ENCODE results near the gene OR5AU1.

Gene OR5AU1

DNA sequence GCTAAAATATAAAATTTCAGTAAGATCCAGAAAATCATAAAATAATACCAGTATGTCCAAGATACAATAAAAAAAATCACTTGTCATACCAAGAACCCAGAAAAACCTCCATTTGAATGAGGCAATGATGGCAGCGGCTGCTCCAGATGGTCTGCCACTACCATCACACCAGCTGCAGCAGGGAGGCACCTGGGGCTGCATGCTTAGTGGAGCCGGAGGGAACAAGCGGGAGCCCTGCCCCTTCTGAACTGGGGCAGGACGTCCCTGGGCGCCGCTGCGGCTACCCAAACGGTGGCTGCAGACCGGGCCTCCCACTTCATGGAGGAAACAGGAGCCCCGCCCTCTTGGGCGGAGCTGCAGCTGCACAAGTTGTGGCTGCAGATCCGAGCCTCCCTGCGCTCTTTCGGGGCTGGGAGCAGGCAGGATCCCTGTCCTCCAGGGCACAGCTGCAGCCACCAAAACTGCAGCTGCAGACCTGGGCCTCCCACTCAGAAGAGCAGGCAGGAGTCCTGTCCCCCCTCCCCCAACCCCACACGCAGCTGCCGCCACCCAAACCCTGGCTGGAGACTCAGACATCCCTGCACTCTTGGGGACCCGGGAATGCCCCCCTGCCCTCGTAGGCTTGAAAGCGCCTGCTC, 36.1 kb upstream of the OR5AU1 start:
- H3K4me3 ChIP-seq (IDR thresholded peaks at IDR 0.05; ENCODE audit: insufficient read depth, low read depth, low read length), result no peak overlapping the region
- H3K9ac ChIP-seq, result peak overlapping the region; percentile 52; the same call in 1 of the 2 replicates
- no peaks in the 10 kb centered on the region for H3K27me3 ChIP-seq (ENCODE audit: insufficient read depth, low read depth)
- no peaks in the 10 kb centered on the region for H3K36me3 ChIP-seq (ENCODE audit: insufficient read depth)
- H3K27ac ChIP-seq, result peak overlapping the region; percentile 77
- no peaks in the 10 kb centered on the region for H4K20me1 ChIP-seq (ENCODE audit: insufficient read depth)
- peaks cover 19% of the 10 kb centered on the region for H3K4me1 ChIP-seq (ENCODE audit: low read depth, poor library complexity, severe bottlenecking)
- TF ChIP-seq, protein P1, sequence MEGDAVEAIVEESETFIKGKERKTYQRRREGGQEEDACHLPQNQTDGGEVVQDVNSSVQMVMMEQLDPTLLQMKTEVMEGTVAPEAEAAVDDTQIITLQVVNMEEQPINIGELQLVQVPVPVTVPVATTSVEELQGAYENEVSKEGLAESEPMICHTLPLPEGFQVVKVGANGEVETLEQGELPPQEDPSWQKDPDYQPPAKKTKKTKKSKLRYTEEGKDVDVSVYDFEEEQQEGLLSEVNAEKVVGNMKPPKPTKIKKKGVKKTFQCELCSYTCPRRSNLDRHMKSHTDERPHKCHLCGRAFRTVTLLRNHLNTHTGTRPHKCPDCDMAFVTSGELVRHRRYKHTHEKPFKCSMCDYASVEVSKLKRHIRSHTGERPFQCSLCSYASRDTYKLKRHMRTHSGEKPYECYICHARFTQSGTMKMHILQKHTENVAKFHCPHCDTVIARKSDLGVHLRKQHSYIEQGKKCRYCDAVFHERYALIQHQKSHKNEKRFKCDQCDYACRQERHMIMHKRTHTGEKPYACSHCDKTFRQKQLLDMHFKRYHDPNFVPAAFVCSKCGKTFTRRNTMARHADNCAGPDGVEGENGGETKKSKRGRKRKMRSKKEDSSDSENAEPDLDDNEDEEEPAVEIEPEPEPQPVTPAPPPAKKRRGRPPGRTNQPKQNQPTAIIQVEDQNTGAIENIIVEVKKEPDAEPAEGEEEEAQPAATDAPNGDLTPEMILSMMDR (conservative IDR thresholded peaks at IDR 0.05; ENCODE audit: low read depth, low read length), result no peak
- H3K79me2 ChIP-seq (ENCODE audit: insufficient read depth, low read depth), result no peaks in the 10 kb centered on the region
- H2AFZ ChIP-seq (ENCODE audit: low read depth), result peak overlapping the region; percentile 67
- peak overlapping the region; percentile 68 for H3K4me2 ChIP-seq

DNA sequence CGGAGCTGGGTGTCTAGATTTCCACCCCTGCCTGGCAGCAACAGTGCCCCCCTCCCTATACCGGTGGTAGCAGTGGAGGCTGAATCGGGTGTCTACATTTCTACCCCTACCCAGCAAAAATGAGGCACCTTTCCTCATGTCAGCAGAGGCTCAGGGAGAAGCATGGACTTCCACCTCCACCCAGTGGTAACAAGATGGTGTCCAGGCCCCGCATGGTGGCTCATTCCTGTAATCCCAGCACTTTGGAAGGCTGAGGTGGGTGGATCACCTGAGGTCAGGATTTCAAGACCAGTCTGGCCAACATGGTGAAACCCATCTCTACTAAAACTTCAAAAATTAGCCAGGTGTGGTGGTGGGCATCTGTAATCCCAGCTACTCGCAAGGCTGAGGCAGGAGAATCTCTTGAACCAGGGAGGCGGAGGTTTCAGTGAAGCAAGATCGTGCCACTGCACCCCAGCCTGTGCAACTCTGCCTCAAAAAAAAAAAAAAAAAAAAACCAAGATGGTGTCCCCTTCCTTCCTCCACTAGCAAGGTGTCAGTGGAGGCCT, 35.5 kb upstream of the OR5AU1 start:
- Histone ChIP-seq H3K4me2 (peak overlapping the region; percentile 68; the same call in 1 of the 2 replicates), H3K9ac (peak overlapping the region; percentile 52; the same call in 1 of the 2 replicates), H4K20me1 (ENCODE audit: insufficient read depth) (no peaks in the 10 kb centered on the region), H3K36me3 (ENCODE audit: insufficient read depth) (no peaks in the 10 kb centered on the region), H3K27me3 (ENCODE audit: insufficient read depth, low read depth) (no peaks in the 10 kb centered on the region), H3K4me3 (IDR thresholded peaks at IDR 0.05; ENCODE audit: insufficient read depth, low read depth, low read length) (no peak overlapping the region), H3K27ac (peak overlapping the region; percentile 77), H3K4me1 (ENCODE audit: low read depth, poor library complexity, severe bottlenecking) (peaks cover 19% of the 10 kb centered on the region), H3K79me2 (ENCODE audit: insufficient read depth, low read depth) (no peaks in the 10 kb centered on the region), H2AFZ (ENCODE audit: low read depth) (peak overlapping the region; percentile 67; the same call in 1 of the 2 replicates)
- TF ChIP-seq, protein P1 (conservative IDR thresholded peaks at IDR 0.05; ENCODE audit: low read depth, low read length), result no peak

DNA sequence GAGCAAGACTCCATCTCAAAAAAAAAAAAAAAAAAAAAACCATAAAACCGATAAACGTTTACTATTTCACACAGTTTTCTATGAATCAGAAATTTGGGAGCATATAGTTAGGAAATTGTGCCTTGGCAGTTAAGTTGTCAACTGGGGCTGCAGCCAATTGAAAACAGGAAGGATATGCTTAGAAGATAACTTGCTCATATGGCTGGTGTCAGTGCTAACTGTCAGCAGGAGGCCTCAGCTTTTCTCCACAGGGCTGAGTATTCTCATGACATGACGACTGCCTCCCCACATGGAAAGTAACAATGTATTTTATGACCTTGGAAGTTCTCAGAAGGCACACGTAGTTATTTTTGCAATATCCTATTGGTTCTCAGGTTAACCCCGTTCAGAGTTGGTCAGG, 29.6 kb upstream of the OR5AU1 start:
- TF ChIP-seq, protein P1 (conservative IDR thresholded peaks at IDR 0.05; ENCODE audit: low read depth, low read length), result no peak
- Histone ChIP-seq H3K4me1 (ENCODE audit: low read depth, poor library complexity, severe bottlenecking) (no peaks in the 10 kb centered on the region), H3K9ac (no peak overlapping the region), H3K4me2 (no peak overlapping the region), H3K4me3 (IDR thresholded peaks at IDR 0.05; ENCODE audit: insufficient read depth, low read depth, low read length) (no peak overlapping the region), H3K27me3 (ENCODE audit: insufficient read depth, low read depth) (no peaks in the 10 kb centered on the region), H4K20me1 (ENCODE audit: insufficient read depth) (no peaks in the 10 kb centered on the region), H3K36me3 (ENCODE audit: insufficient read depth) (no peaks in the 10 kb centered on the region), H2AFZ (ENCODE audit: low read depth) (no peak overlapping the region), H3K79me2 (ENCODE audit: insufficient read depth, low read depth) (no peaks in the 10 kb centered on the region), H3K27ac (no peak overlapping the region)

DNA sequence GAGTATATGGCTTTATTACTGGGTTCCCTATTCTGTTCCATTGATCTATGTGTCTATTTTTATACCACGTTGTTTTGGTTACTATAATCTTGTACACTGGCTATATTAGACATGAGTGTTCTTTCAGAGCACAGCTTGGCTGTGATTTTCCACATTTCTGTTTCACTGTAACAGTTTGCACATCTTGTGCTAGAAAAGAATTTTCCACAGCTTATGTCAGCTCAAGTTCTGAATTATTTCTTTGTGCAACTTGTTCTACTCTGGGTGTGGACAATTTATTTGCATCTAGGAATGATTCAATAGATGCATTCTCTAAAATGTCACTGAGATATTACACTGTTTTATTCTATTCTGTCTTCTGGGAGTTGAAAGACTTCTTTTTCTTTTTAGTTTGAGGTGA, 28.4 kb upstream of the OR5AU1 start:
- Histone ChIP-seq H3K27me3 (ENCODE audit: insufficient read depth, low read depth) (no peaks in the 10 kb centered on the region), H3K4me1 (ENCODE audit: low read depth, poor library complexity, severe bottlenecking) (no peaks in the 10 kb centered on the region), H3K4me2 (no peak overlapping the region), H3K36me3 (ENCODE audit: insufficient read depth) (no peaks in the 10 kb centered on the region), H3K27ac (no peak overlapping the region), H4K20me1 (ENCODE audit: insufficient read depth) (no peaks in the 10 kb centered on the region), H3K9ac (no peak overlapping the region), H2AFZ (ENCODE audit: low read depth) (no peak overlapping the region), H3K79me2 (ENCODE audit: insufficient read depth, low read depth) (no peaks in the 10 kb centered on the region), H3K4me3 (IDR thresholded peaks at IDR 0.05; ENCODE audit: insufficient read depth, low read depth, low read length) (no peak overlapping the region)
- TF ChIP-seq, protein P1 (conservative IDR thresholded peaks at IDR 0.05; ENCODE audit: low read depth, low read length), result no peak
